ENCODE measurements around the gene RASGEF1B. TPM values are rescaled to one million over a fixed set of nuclear protein-coding genes. Genes with fewer than 3 reads are reported as not detected.

RASGEF1B gene
- total and polyA plus RNA-seq, 4 donors: 8.9 to 57.4 (median 32.1) TPM

DNA sequence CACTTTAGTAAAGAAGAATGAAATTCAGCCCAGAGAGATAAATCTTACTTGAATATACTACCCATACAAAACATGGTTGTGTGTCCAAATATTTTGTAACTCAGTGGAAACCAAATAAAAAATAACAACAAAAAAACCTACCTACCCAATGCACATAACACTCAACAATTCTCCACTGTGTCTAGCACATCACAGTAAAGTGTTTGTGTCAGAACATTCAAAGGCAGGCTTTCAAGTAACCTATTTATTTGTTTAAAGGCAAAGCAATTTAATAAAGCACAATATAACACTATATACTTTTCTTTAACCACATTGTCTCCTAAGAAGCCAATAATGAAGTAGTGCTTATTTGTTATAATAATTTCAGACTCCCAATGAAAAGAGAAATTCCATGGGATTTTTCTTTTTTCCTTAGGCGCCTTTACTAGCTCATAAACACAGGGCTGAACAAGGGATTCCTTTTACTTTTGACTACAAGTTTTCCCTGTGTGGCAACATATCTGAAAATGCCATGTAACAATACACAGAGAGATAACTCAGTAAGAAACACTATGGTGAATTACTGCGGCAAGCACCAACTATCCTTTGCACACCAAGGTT lies 13.7 kb downstream of the RASGEF1B start:
- TF ChIP-seq ATF3 (IDR thresholded peaks at IDR 0.05) (no peak), NR2F2 (IDR thresholded peaks at IDR 0.05) (no peak), EGR1 (IDR thresholded peaks at IDR 0.05; ENCODE audit: low read depth in 2 of 2) (no peak), TAF1 (conservative IDR thresholded peaks at IDR 0.05) (no peak), YY1 (IDR thresholded peaks at IDR 0.05) (no peak), RAD21 (IDR thresholded peaks at IDR 0.05) (no peak), ZBTB33 (IDR thresholded peaks at IDR 0.05) (no peak), GABPA (IDR thresholded peaks at IDR 0.05 in 1 of 2, conservative IDR thresholded peaks at IDR 0.05 in 1 of 2) (no peak), HNF4G (IDR thresholded peaks at IDR 0.05) (no peak), SP1 (IDR thresholded peaks at IDR 0.05) (no peak), FOXA2 (IDR thresholded peaks at IDR 0.05) (no peak), FOXA1 (IDR thresholded peaks at IDR 0.05) (no peak)
- TF ChIP-seq, protein P1, sequence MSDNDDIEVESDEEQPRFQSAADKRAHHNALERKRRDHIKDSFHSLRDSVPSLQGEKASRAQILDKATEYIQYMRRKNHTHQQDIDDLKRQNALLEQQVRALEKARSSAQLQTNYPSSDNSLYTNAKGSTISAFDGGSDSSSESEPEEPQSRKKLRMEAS (IDR thresholded peaks at IDR 0.05): no peak
- TF ChIP-seq, protein P2, sequence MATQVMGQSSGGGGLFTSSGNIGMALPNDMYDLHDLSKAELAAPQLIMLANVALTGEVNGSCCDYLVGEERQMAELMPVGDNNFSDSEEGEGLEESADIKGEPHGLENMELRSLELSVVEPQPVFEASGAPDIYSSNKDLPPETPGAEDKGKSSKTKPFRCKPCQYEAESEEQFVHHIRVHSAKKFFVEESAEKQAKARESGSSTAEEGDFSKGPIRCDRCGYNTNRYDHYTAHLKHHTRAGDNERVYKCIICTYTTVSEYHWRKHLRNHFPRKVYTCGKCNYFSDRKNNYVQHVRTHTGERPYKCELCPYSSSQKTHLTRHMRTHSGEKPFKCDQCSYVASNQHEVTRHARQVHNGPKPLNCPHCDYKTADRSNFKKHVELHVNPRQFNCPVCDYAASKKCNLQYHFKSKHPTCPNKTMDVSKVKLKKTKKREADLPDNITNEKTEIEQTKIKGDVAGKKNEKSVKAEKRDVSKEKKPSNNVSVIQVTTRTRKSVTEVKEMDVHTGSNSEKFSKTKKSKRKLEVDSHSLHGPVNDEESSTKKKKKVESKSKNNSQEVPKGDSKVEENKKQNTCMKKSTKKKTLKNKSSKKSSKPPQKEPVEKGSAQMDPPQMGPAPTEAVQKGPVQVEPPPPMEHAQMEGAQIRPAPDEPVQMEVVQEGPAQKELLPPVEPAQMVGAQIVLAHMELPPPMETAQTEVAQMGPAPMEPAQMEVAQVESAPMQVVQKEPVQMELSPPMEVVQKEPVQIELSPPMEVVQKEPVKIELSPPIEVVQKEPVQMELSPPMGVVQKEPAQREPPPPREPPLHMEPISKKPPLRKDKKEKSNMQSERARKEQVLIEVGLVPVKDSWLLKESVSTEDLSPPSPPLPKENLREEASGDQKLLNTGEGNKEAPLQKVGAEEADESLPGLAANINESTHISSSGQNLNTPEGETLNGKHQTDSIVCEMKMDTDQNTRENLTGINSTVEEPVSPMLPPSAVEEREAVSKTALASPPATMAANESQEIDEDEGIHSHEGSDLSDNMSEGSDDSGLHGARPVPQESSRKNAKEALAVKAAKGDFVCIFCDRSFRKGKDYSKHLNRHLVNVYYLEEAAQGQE (IDR thresholded peaks at IDR 0.05): no peak
- H3K9me3 ChIP-seq (ENCODE audit: control insufficient read depth in 4 of 4, low read length in 3 of 4): no peaks in the 10 kb centered on the region
- H3K27me3 ChIP-seq (ENCODE audit: control insufficient read depth in 4 of 4, insufficient read depth in 4 of 4, low read length in 3 of 4): no peaks in the 10 kb centered on the region
- 96% methylated on average over 2 of the region's 2 CpGs for WGBS
- no peak overlapping the region for H3K27ac ChIP-seq (ENCODE audit: low read depth in 1 of 2, low read length in 2 of 2)
- H3K9ac ChIP-seq (ENCODE audit: low read depth in 1 of 2, low read length in 2 of 2): no peak overlapping the region
- no peak overlapping the region for H3K4me3 ChIP-seq (ENCODE audit: low read depth in 1 of 3, low read length in 3 of 3)
- H3K36me3 ChIP-seq (ENCODE audit: control insufficient read depth in 4 of 4, insufficient read depth in 3 of 4, low read depth in 1 of 4, low read length in 3 of 4): peaks cover 7 to 64% (median 54%) of the 10 kb centered on the region in 4 donors
- peaks cover 0 to 20% (median 14%) of the 10 kb centered on the region in 4 donors for H3K4me1 ChIP-seq (ENCODE audit: control insufficient read depth in 4 of 4, insufficient read depth in 4 of 4, low read length in 3 of 4)
- DNase-seq (ENCODE audit: low spot score): no peak

GRCh38 chr4:81457345-81457744 lies 14.4 kb downstream of the RASGEF1B start:
- no peak overlapping the region for H3K9ac ChIP-seq (ENCODE audit: low read depth in 1 of 2, low read length in 2 of 2)
- H3K27me3 ChIP-seq (ENCODE audit: control insufficient read depth in 4 of 4, insufficient read depth in 4 of 4, low read length in 3 of 4): no peaks in the 10 kb centered on the region
- DNase-seq (ENCODE audit: low spot score): no peak
- whole genome bisulfite sequencing: 95% methylated on average over 3 of the region's 3 CpGs
- H3K9me3 ChIP-seq (ENCODE audit: control insufficient read depth in 4 of 4, low read length in 3 of 4): no peaks in the 10 kb centered on the region
- TF ChIP-seq, protein P3, sequence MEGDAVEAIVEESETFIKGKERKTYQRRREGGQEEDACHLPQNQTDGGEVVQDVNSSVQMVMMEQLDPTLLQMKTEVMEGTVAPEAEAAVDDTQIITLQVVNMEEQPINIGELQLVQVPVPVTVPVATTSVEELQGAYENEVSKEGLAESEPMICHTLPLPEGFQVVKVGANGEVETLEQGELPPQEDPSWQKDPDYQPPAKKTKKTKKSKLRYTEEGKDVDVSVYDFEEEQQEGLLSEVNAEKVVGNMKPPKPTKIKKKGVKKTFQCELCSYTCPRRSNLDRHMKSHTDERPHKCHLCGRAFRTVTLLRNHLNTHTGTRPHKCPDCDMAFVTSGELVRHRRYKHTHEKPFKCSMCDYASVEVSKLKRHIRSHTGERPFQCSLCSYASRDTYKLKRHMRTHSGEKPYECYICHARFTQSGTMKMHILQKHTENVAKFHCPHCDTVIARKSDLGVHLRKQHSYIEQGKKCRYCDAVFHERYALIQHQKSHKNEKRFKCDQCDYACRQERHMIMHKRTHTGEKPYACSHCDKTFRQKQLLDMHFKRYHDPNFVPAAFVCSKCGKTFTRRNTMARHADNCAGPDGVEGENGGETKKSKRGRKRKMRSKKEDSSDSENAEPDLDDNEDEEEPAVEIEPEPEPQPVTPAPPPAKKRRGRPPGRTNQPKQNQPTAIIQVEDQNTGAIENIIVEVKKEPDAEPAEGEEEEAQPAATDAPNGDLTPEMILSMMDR (IDR thresholded peaks at IDR 0.05; ENCODE audit: low read depth, low read length, missing input control): no peak
- no peak for TF ChIP-seq EGR1 (IDR thresholded peaks at IDR 0.05; ENCODE audit: low read depth in 2 of 2)
- TF ChIP-seq YY1 (IDR thresholded peaks at IDR 0.05): no peak
- no peak for TF ChIP-seq TAF1 (conservative IDR thresholded peaks at IDR 0.05)
- no peak for TF ChIP-seq RAD21 (IDR thresholded peaks at IDR 0.05)
- TF ChIP-seq RXRA (IDR thresholded peaks at IDR 0.05): no peak
- TF ChIP-seq ATF3 (IDR thresholded peaks at IDR 0.05): no peak
- TF ChIP-seq HNF4G (IDR thresholded peaks at IDR 0.05): no peak
- TF ChIP-seq FOXA2 (IDR thresholded peaks at IDR 0.05): no peak
- TF ChIP-seq HNF4A (conservative IDR thresholded peaks at IDR 0.05): no peak
- TF ChIP-seq ZBTB33 (IDR thresholded peaks at IDR 0.05): no peak
- TF ChIP-seq, protein P1 (IDR thresholded peaks at IDR 0.05): no peak
- no peak for TF ChIP-seq GABPA (IDR thresholded peaks at IDR 0.05 in 1 of 2, conservative IDR thresholded peaks at IDR 0.05 in 1 of 2)
- no peak for TF ChIP-seq FOXA1 (IDR thresholded peaks at IDR 0.05)
- H3K27ac ChIP-seq (ENCODE audit: low read depth in 1 of 2, low read length in 2 of 2): no peak overlapping the region
- H3K36me3 ChIP-seq (ENCODE audit: control insufficient read depth in 4 of 4, insufficient read depth in 3 of 4, low read depth in 1 of 4, low read length in 3 of 4): peaks cover 8 to 71% (median 58%) of the 10 kb centered on the region in 4 donors
- H3K4me1 ChIP-seq (ENCODE audit: control insufficient read depth in 4 of 4, insufficient read depth in 4 of 4, low read length in 3 of 4): peaks cover 0 to 14% (median 10%) of the 10 kb centered on the region in 4 donors
- H3K4me3 ChIP-seq (ENCODE audit: low read depth in 1 of 3, low read length in 3 of 3): no peak overlapping the region

All from liver (tissue), 9 donors.